H1 (cell line): ENCODE results near the gene SERPINH1.

Experiments used
- CTCF ChIP-seq, 3 experiments: IDR thresholded peaks; 1 replicate in 2 of 3; 2 replicates in 1 of 3; pipeline versions ENCODE4 v1.5.1 to v1.6.1; 2011; ENCODE audit warnings: low read length in 3 of 3, mild to moderate bottlenecking in 3 of 3, inconsistent platforms in 2 of 3, low read depth in 1 of 3, moderate library complexity in 1 of 3; ENCODE audit not compliant: insufficient read depth in 1 of 3; ENCODE audit errors: control extremely low read depth in 1 of 3
- EZH2 ChIP-seq: fragments of 200-600 bp; sonication (generic); IDR thresholded peaks from 2 replicates; pipeline ENCODE4 v1.7.1; 2012; ENCODE audit warnings: low read depth, mild to moderate bottlenecking, moderate library complexity, low read length, inconsistent platforms; ENCODE audit not compliant: severe bottlenecking
- POLR2A ChIP-seq, 2 experiments: IDR thresholded peaks; 1 replicate in 1 of 2; 2 replicates in 1 of 2; pipeline ENCODE4 v1.6.1; 2011; ENCODE audit warnings: low read depth in 2 of 2, low read length in 2 of 2, mild to moderate bottlenecking in 2 of 2; ENCODE audit errors: control extremely low read depth in 1 of 2
- TAF1 ChIP-seq: IDR thresholded peaks from 2 replicates; pipeline ENCODE4 v1.6.1; 2011; ENCODE audit warnings: mild to moderate bottlenecking, low read depth, low read length
- USF2 ChIP-seq: IDR thresholded peaks from 2 replicates; pipeline ENCODE4 v1.6.1; 2011; ENCODE audit warnings: low read length, improper control_type of control experiment

GRCh38 chr11:75568616-75569219 lies 6.7 kb downstream of the SERPINH1 start:
- TF ChIP-seq CTCF (IDR thresholded peaks at IDR 0.05; ENCODE audit: control extremely low read depth in 1 of 3, insufficient read depth in 1 of 3, low read depth in 1 of 3, low read length in 3 of 3) (no peak), EZH2 (no peak), USF2 (no peak), TAF1 (no peak), POLR2A (IDR thresholded peaks at IDR 0.05; ENCODE audit: control extremely low read depth in 1 of 2, low read depth in 2 of 2, low read length in 2 of 2) (no peak)
